GM19035 (cell line): ENCODE data around the gene TMOD1.
"Not testable (repeated sequence)": the region's sequence is repeated elsewhere in the genome, so short reads cannot be mapped to it uniquely, and the experiment has no call there.

Experiments used
- ATAC-seq: cut with Tn5 transposase; IDR thresholded peaks from one replicate; pipeline ENCODE4 v1.9.1; 2021; ENCODE audit not compliant: unreplicated experiment

TMOD1 gene

GRCh38 chr9:97501177-97501971 lies at the start of gene TMOD1:
Gene TMOD1 (plus strand): TSS chr9:97501666. CDS start chr9:97524189, 22,523 bp downstream.
- ATAC-seq: peak; percentile 75

- ATAC-seq: not testable (repeated sequence)
These were observed 47.9 kb upstream of the TMOD1 start for GRCh38 chr9:97453573-97453972.

GRCh38 chr9:97456841-97457240 lies 44.6 kb upstream of the TMOD1 start:
- ATAC-seq: not testable (repeated sequence)

DNA sequence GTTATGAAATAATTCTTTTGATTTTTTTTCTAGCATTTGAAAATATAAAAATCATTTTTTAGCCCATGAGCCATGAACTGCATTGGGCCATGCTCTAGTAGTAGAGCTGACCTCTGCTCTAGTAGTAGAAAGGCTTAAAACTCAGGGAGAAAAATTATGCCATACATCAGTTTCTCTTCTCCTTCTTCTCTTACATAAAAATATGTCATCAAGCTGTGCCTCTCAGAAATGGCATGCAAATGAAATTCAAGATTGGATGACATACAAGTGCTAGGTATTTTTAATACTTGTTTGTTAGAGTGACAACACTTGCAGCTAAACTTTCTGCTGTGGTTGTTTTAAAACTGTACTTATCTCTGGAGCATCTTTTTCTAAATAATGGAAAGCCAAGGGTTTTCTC lies 42.1 kb upstream of the TMOD1 start:
- ATAC-seq: no peak

DNA sequence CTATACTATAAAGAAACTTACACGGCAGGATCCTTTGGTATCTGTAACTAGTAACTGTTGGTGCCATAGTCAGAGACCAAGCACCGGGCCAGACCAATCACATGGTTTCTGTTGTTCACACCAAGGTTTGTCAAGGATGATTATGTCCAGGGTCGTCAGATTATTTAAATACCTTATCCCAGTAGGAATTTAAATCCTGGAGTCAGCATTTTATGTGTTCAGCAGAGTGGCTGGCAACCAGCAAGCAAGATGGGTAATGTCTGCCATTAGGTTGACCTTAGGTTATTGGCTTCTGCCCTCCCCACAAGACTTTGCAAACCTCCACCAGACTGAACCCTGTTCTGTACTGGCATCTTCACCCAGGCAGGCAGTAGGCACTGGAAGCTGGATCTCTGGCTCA lies 39.3 kb upstream of the TMOD1 start:
- no peak for ATAC-seq

- ATAC-seq: no peak
These were observed 38.6 kb upstream of the TMOD1 start for GRCh38 chr9:97462914-97463313.

DNA sequence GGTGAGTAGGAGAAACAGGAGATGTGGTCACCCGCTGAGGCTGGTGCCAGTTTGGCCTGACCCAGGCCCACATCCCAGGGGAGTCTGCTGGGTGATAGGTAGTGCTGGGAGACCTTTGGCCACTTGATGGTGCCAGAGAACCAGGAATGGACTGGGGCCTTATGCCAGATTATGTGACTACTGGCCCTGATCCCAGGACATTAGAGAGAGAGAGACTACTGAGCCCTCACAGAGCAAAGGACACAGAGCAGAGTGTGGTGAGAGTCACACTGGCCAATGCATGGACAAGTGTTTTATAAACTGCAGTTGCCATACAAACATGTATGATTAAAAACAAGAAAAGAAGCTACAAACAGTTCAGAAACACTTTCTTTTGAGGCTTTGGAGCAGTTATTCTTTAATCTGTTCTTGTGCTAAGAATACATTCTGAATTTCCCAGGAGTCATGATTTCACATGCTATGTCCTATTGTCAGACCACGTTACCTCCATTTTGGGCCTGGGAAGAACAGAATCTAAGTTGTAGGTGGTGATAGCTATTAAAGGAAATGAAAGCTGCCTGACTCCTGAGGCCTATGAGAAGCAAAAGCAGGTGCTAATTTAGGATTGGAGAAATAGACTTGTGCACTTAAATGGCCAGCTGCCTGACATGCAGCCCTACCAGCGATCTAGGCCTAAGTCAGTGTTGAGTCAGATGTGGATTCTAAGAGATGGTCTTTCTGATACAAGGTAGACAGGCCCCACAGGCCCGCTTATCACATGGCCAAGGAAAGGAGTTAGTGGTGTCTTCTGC lies 32.6 kb upstream of the TMOD1 start:
- ATAC-seq: peak; percentile 78

DNA sequence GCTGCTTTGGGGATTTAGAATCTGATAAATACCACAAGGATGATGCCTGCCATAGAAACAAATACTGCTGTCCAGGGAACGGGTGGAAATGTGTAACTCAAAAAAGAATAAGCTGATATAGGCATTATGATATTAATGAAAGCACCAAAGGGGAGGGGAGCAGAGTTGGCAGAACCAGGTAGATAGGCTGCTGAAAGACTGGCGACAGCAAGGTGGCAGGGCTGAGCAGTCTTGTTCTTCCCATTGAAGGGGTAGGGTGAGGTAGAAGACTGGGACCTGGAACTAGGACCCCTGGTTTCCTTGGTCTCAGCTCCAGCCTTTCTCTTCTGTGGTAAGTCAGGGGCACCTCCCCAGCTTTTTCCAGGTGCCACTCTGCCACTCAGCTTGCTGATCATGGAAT lies 31.4 kb upstream of the TMOD1 start:
- no peak for ATAC-seq

DNA sequence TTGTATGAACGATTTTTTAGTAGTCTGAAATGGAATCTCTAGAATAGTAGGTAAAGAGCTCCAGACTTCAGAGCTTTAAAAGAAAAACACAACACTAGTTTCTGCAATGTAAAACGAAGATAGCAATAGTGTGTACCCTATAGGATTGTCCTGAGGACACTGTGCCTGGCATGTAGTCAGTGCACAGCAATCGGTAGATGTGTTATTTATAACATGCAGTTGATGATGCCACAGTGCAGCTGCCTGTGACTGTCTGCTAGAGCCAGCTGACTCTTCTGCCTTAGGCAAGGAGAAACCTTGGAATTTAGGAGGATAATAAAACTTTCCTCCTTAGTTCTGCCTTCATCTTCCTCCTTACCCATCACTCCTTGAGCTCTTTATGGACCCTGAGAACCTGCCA lies 27.7 kb upstream of the TMOD1 start:
- ATAC-seq: no peak

GRCh38 chr9:97474372-97474925 lies 27.0 kb upstream of the TMOD1 start:
- no peak for ATAC-seq

- ATAC-seq: no peak
These were observed 26.4 kb upstream of the TMOD1 start for GRCh38 chr9:97475059-97475458.

DNA sequence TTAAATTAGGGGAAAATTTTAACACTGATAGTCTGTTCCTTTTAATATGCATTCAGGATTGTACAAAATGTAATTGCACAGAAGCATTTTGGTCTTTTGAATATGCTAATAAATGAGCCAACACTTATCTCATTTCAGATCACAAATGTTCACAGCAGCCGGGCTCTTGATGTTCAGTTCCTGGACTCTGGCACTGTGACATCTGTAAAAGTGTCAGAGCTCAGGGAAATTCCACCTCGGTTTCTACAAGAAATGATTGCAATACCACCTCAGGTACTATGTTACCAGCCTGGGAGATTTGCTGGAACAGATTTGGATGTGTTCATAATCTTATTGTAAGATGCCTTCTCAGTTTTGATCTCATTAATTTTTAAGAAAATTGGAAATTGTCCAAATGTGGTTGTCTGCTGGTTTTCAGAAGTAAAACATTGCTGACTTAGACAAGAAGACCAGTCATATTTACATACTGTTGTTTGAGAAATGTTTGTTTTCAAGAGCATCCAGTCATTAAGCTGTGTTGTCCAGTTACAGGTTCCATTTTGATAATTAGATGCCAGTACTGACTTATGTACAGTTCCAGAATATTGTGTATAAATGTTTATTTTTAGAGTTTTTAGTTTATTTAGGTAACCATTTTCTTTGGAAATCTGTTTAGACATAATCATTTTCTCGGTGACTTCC lies 23.0 kb upstream of the TMOD1 start:
- no peak for ATAC-seq

- ATAC-seq: no peak
These were observed 21.8 kb upstream of the TMOD1 start for GRCh38 chr9:97479496-97480159.

- no peak for ATAC-seq
These were observed 21.3 kb upstream of the TMOD1 start for GRCh38 chr9:97480174-97480573.

DNA sequence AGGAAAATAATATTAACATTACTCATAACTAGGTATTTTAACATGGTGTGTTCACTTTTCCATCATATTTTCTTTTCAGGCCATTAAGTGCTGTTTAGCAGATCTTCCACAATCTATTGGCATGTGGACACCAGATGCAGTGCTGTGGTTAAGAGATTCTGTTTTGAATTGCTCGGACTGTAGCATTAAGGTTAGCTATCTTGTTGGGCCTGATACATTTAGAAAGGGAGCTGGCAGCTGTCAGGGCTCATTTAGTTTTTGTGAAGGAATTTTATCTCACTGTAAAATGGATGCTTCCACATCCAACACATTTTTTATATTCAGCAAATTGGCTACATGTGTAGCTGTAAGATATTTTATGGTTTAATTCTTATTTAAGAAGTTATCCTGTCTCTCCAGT lies 20.7 kb upstream of the TMOD1 start:
- ATAC-seq: no peak

GRCh38 chr9:97484134-97484533 lies 17.3 kb upstream of the TMOD1 start:
- ATAC-seq: no peak

- no peak for ATAC-seq
These were observed 14.4 kb upstream of the TMOD1 start for GRCh38 chr9:97487107-97487506.

GRCh38 chr9:97487861-97488260 lies 13.6 kb upstream of the TMOD1 start:
- no peak for ATAC-seq

GRCh38 chr9:97491216-97491999 lies 10.1 kb upstream of the TMOD1 start:
- no peak for ATAC-seq
